Liver (tissue), 9 donors: ENCODE data around the gene SYNJ1. TPM values are rescaled to one million over a fixed set of nuclear protein-coding genes. Genes with fewer than 3 reads are reported as not detected.

Experiments used
- DNase-seq: peaks from one replicate; pipeline ENCODE4 v3.0.0-alpha.2; 2017; ENCODE audit warnings: low spot score
- H3K27ac ChIP-seq, 2 donors: one replicate each; pipeline ENCODE4 v1.7.0; 2013; ENCODE audit warnings: inconsistent platforms in 2 of 2, low read length in 2 of 2, control low read depth in 1 of 2, low read depth in 1 of 2, mild to moderate bottlenecking in 1 of 2
- H3K27me3 ChIP-seq, 4 donors: one replicate each; pipeline versions ENCODE4 v1.6.1 to v1.7.0; 2013; ENCODE audit warnings: low read length in 3 of 4, inconsistent platforms in 1 of 4, mild to moderate bottlenecking in 1 of 4, moderate library complexity in 1 of 4; ENCODE audit not compliant: control insufficient read depth in 4 of 4, insufficient read depth in 4 of 4
- H3K36me3 ChIP-seq, 4 donors: one replicate each; pipeline versions ENCODE4 v1.6.1 to v1.7.0; 2013; ENCODE audit warnings: low read length in 3 of 4, mild to moderate bottlenecking in 3 of 4, low read depth in 1 of 4, moderate library complexity in 1 of 4; ENCODE audit not compliant: control insufficient read depth in 4 of 4, insufficient read depth in 3 of 4
- H3K4me1 ChIP-seq, 4 donors: one replicate each; pipeline versions ENCODE4 v1.6.1 to v1.7.0; 2013; ENCODE audit warnings: low read length in 3 of 4, mild to moderate bottlenecking in 3 of 4, moderate library complexity in 1 of 4; ENCODE audit not compliant: control insufficient read depth in 4 of 4, insufficient read depth in 4 of 4
- H3K4me3 ChIP-seq, 3 donors: one replicate each; pipeline versions ENCODE4 v1.6.1 to v1.7.0; 2013; ENCODE audit warnings: low read length in 3 of 3, control low read depth in 1 of 3, low read depth in 1 of 3, mild to moderate bottlenecking in 1 of 3
- H3K9ac ChIP-seq, 2 donors: one replicate each; pipeline ENCODE4 v1.7.0; 2013; ENCODE audit warnings: low read length in 2 of 2, mild to moderate bottlenecking in 2 of 2, moderate library complexity in 2 of 2, control low read depth in 1 of 2, low read depth in 1 of 2
- H3K9me3 ChIP-seq, 4 donors: one replicate each; pipeline versions ENCODE4 v1.6.1 to v1.7.0; 2013; ENCODE audit warnings: low read length in 3 of 4; ENCODE audit not compliant: control insufficient read depth in 4 of 4
- EGR1 ChIP-seq, 2 donors: IDR thresholded peaks; 2 replicates each; pipeline ENCODE4 v1.6.1; 2016 to 2018; ENCODE audit warnings: antibody characterized with exemption in 2 of 2, low read depth in 2 of 2
- FOXA2 ChIP-seq: IDR thresholded peaks from 2 replicates; pipeline ENCODE4 v1.6.1; 2016; ENCODE audit warnings: antibody characterized with exemption
- GABPA ChIP-seq, 2 donors: IDR thresholded peaks in 1 of 2; conservative IDR thresholded peaks in 1 of 2; 2 replicates each; pipeline ENCODE4 v1.6.1; 2016; ENCODE audit warnings: antibody characterized with exemption in 2 of 2, mild to moderate bottlenecking in 1 of 2, moderate library complexity in 1 of 2
- HNF4A ChIP-seq, 2 donors: conservative IDR thresholded peaks; 2 replicates each; pipeline ENCODE4 v1.6.1; 2016; ENCODE audit warnings: antibody characterized with exemption in 2 of 2, mild to moderate bottlenecking in 2 of 2
- JUND ChIP-seq, 2 donors: IDR thresholded peaks; 2 replicates each; pipeline ENCODE4 v1.6.1; 2016; ENCODE audit warnings: antibody characterized with exemption in 2 of 2
- RAD21 ChIP-seq, 2 donors: IDR thresholded peaks; 2 replicates each; pipeline ENCODE4 v1.6.1; 2016; ENCODE audit warnings: antibody characterized with exemption in 2 of 2, mild to moderate bottlenecking in 2 of 2
- RXRA ChIP-seq, 2 donors: IDR thresholded peaks; 2 replicates each; pipeline ENCODE4 v1.6.1; 2017 to 2018; ENCODE audit warnings: antibody characterized with exemption in 2 of 2, mild to moderate bottlenecking in 1 of 2
- SP1 ChIP-seq: IDR thresholded peaks from 2 replicates; pipeline ENCODE4 v1.6.1; 2018; ENCODE audit warnings: antibody characterized with exemption, mild to moderate bottlenecking
- TAF1 ChIP-seq: conservative IDR thresholded peaks from 2 replicates; pipeline ENCODE4 v1.6.1; 2016; ENCODE audit warnings: antibody characterized with exemption, mild to moderate bottlenecking
- YY1 ChIP-seq: IDR thresholded peaks from 2 replicates; pipeline ENCODE4 v1.6.1; 2016; ENCODE audit warnings: antibody characterized with exemption, mild to moderate bottlenecking
- WGBS: extraction: QIAGEN DNeasy Blood & Tissue Kit; methylation state at CpG from one replicate; pipeline ENCODE4 v1.1.7; 2013; 5-methylcytosine and 5-hydroxymethylcytosine counted together
- polyA plus RNA-seq, 2 donors: library from polyadenylated mRNA; stranded (reverse) in 1 of 2; unstranded in 1 of 2; fragments of 200-250 nt in 1 of 2; fragments of >200 nt in 1 of 2; fragmentation: Nextera tagmentation in 1 of 2; extraction: Ambion mirVana in 1 of 2; gene quantifications; one replicate each; pipeline versions ENCODE4 v1.2.1 to v1.2.3, GENCODE V29; 2013 to 2015
- total RNA-seq, 2 donors: library from RNA; depleted of rRNA; stranded (reverse); fragments of >200 nt; gene quantifications; one replicate each; pipeline ENCODE4 v1.2.3, GENCODE V29; 2014
- TF ChIP-seq, protein P1 (sequence below): IDR thresholded peaks from 2 replicates; pipeline ENCODE4 v1.6.1; 2016; ENCODE audit warnings: antibody characterized with exemption
- TF ChIP-seq, protein P2 (sequence below): fragments of 150-350 bp; IDR thresholded peaks from 2 replicates; pipeline ENCODE4 v1.5.1; 2017; ENCODE audit warnings: improper control_type of control experiment, low read depth, low read length; ENCODE audit not compliant: missing input control
- TF ChIP-seq, protein P3 (sequence below): IDR thresholded peaks from 2 replicates; pipeline ENCODE4 v1.6.1; 2016; ENCODE audit warnings: antibody characterized with exemption
- TF ChIP-seq, protein P4 (sequence below): IDR thresholded peaks from 2 replicates; pipeline ENCODE4 v1.6.1; 2016; ENCODE audit warnings: antibody characterized with exemption, mild to moderate bottlenecking
- TF ChIP-seq, protein P5 (sequence below): IDR thresholded peaks from 2 replicates; pipeline ENCODE4 v1.6.1; 2016; ENCODE audit warnings: antibody characterized with exemption
- donor health status: healthy.
- donor health status: healthy.
- donor health status: healthy.
- donor health status: healthy.
- donor health status: healthy.

SYNJ1 gene
- total and polyA plus RNA-seq, 4 donors = 2.5 to 7.2 (median 5.0) TPM

DNA sequence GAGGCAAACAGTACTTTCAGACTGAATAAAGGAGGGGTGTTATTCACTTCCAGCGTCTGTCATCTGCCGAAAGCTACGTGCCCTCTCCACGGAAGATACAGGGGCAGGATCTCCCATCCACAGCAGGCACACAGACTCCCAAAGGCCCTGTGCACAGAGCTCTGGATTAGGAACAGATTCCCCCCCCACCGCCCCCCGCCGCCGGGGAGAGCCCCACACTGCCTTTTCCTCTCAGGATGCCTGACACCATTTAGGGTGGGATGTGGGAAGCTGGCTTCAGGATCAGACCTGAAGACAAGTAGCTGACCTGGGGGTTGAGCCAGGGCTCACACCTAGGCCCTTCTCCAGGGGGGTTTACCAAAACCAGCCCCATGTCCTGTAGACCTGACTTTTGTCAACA is 134.1 kb downstream of the SYNJ1 start:
- no peaks in the 10 kb centered on the region for H3K9me3 ChIP-seq
- TF ChIP-seq EGR1 (IDR thresholded peaks at IDR 0.05; ENCODE audit: low read depth in 2 of 2) (no peak), SP1 (no peak), RXRA (IDR thresholded peaks at IDR 0.05) (no peak), YY1 (no peak), JUND (IDR thresholded peaks at IDR 0.05) (no peak), FOXA2 (no peak), TAF1 (no peak), HNF4A (conservative IDR thresholded peaks at IDR 0.05) (no peak), RAD21 (IDR thresholded peaks at IDR 0.05) (no peak), GABPA (IDR thresholded peaks at IDR 0.05 in 1 of 2, conservative IDR thresholded peaks at IDR 0.05 in 1 of 2) (no peak)
- TF ChIP-seq, protein P1, sequence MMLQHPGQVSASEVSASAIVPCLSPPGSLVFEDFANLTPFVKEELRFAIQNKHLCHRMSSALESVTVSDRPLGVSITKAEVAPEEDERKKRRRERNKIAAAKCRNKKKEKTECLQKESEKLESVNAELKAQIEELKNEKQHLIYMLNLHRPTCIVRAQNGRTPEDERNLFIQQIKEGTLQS = no peak
- TF ChIP-seq, protein P2, sequence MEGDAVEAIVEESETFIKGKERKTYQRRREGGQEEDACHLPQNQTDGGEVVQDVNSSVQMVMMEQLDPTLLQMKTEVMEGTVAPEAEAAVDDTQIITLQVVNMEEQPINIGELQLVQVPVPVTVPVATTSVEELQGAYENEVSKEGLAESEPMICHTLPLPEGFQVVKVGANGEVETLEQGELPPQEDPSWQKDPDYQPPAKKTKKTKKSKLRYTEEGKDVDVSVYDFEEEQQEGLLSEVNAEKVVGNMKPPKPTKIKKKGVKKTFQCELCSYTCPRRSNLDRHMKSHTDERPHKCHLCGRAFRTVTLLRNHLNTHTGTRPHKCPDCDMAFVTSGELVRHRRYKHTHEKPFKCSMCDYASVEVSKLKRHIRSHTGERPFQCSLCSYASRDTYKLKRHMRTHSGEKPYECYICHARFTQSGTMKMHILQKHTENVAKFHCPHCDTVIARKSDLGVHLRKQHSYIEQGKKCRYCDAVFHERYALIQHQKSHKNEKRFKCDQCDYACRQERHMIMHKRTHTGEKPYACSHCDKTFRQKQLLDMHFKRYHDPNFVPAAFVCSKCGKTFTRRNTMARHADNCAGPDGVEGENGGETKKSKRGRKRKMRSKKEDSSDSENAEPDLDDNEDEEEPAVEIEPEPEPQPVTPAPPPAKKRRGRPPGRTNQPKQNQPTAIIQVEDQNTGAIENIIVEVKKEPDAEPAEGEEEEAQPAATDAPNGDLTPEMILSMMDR = no peak
- TF ChIP-seq, protein P3, sequence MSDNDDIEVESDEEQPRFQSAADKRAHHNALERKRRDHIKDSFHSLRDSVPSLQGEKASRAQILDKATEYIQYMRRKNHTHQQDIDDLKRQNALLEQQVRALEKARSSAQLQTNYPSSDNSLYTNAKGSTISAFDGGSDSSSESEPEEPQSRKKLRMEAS = no peak
- TF ChIP-seq, protein P4, sequence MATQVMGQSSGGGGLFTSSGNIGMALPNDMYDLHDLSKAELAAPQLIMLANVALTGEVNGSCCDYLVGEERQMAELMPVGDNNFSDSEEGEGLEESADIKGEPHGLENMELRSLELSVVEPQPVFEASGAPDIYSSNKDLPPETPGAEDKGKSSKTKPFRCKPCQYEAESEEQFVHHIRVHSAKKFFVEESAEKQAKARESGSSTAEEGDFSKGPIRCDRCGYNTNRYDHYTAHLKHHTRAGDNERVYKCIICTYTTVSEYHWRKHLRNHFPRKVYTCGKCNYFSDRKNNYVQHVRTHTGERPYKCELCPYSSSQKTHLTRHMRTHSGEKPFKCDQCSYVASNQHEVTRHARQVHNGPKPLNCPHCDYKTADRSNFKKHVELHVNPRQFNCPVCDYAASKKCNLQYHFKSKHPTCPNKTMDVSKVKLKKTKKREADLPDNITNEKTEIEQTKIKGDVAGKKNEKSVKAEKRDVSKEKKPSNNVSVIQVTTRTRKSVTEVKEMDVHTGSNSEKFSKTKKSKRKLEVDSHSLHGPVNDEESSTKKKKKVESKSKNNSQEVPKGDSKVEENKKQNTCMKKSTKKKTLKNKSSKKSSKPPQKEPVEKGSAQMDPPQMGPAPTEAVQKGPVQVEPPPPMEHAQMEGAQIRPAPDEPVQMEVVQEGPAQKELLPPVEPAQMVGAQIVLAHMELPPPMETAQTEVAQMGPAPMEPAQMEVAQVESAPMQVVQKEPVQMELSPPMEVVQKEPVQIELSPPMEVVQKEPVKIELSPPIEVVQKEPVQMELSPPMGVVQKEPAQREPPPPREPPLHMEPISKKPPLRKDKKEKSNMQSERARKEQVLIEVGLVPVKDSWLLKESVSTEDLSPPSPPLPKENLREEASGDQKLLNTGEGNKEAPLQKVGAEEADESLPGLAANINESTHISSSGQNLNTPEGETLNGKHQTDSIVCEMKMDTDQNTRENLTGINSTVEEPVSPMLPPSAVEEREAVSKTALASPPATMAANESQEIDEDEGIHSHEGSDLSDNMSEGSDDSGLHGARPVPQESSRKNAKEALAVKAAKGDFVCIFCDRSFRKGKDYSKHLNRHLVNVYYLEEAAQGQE = no peak
- TF ChIP-seq, protein P5, sequence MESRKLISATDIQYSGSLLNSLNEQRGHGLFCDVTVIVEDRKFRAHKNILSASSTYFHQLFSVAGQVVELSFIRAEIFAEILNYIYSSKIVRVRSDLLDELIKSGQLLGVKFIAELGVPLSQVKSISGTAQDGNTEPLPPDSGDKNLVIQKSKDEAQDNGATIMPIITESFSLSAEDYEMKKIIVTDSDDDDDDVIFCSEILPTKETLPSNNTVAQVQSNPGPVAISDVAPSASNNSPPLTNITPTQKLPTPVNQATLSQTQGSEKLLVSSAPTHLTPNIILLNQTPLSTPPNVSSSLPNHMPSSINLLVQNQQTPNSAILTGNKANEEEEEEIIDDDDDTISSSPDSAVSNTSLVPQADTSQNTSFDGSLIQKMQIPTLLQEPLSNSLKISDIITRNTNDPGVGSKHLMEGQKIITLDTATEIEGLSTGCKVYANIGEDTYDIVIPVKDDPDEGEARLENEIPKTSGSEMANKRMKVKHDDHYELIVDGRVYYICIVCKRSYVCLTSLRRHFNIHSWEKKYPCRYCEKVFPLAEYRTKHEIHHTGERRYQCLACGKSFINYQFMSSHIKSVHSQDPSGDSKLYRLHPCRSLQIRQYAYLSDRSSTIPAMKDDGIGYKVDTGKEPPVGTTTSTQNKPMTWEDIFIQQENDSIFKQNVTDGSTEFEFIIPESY = no peak
- 67% methylated on average over 8 of the region's 8 CpGs for WGBS

More for the DNA sequence above, 134.1 kb downstream of the SYNJ1 start:
- no peak for DNase-seq
- Histone ChIP-seq H3K4me1 (peaks cover 7 to 40% (median 31%) of the 10 kb centered on the region in 4 donors), H3K4me3 (no peak overlapping the region), H3K27ac (peak overlapping the region; percentile 51 to 81), H3K27me3 (no peaks in the 10 kb centered on the region), H3K9ac (no peak overlapping the region), H3K36me3 (no peaks in the 10 kb centered on the region)
